HUES48 (cell line): ENCODE measurements around the gene ZNF462.
"Not testable (repeated sequence)": the region's sequence is repeated elsewhere in the genome, so short reads cannot be mapped to it uniquely, and the experiment has no call there.

Experiments
- H3K27ac ChIP-seq: one replicate; pipeline ENCODE4 v1.7.0; 2013; ENCODE audit warnings: low read depth, low read length, inconsistent platforms
- H3K27me3 ChIP-seq: 2 replicates; pipeline ENCODE4 v1.6.1; 2013; ENCODE audit warnings: mild to moderate bottlenecking, low read length; ENCODE audit not compliant: control insufficient read depth, insufficient read depth
- H3K36me3 ChIP-seq: 2 replicates; pipeline ENCODE4 v1.6.1; 2013; ENCODE audit warnings: low read length; ENCODE audit not compliant: control insufficient read depth, insufficient read depth
- H3K4me1 ChIP-seq: 2 replicates; pipeline ENCODE4 v1.6.1; 2013; ENCODE audit warnings: mild to moderate bottlenecking, low read length; ENCODE audit not compliant: control insufficient read depth, insufficient read depth
- H3K4me3 ChIP-seq: 2 replicates; pipeline ENCODE4 v1.5.1; 2013; ENCODE audit warnings: mild to moderate bottlenecking, low read depth, low read length
- H3K9ac ChIP-seq: 2 replicates; pipeline ENCODE4 v1.6.1; 2013; ENCODE audit warnings: mild to moderate bottlenecking, low read depth, low read length, moderate library complexity
- H3K9me3 ChIP-seq: 2 replicates; pipeline ENCODE4 v1.6.1; 2013; ENCODE audit warnings: low read length; ENCODE audit not compliant: control insufficient read depth, insufficient read depth

ZNF462 gene

GRCh38 chr9:106976772-106977171, 113.8 kb downstream of the ZNF462 start:
- Histone ChIP-seq H3K4me1 (peaks cover 3% of the 10 kb centered on the region; the same call in 1 of the 2 replicates), H3K9me3 (no peaks in the 10 kb centered on the region), H3K27ac (no peak overlapping the region), H3K36me3 (peaks cover 100% of the 10 kb centered on the region), H3K9ac (no peak overlapping the region), H3K27me3 (no peaks in the 10 kb centered on the region), H3K4me3 (no peak overlapping the region)

DNA sequence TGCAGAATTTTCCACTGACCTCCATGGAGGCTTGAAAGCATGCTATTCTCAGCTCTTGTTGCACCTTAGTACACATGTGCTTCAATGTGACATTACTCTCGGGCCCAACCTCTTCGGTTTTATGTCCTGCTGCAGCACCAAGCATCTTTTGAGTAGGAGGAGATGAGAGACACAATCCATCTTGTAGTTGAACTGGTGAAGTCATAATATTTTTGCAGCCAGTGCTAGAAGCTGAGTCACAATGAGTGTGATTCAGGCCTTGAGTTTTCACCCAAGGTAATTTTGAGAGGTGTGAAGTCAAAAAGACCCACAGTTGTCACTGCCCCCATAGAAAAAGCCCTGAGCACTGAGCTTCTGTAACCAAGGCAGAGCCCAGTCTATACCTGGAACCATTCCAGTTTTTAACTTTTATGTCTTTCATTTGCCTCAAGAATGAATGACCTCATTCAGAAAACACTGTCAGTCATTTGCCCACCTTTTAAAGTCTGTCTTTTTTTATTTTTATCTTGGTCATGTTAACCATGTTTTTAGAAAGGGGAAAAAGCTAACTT, 117.7 kb downstream of the ZNF462 start:
- H3K27ac ChIP-seq: no peak overlapping the region
- H3K9me3 ChIP-seq: no peaks in the 10 kb centered on the region
- peaks cover 100% of the 10 kb centered on the region for H3K36me3 ChIP-seq
- H3K9ac ChIP-seq: no peak overlapping the region
- H3K4me3 ChIP-seq: no peak overlapping the region
- no peaks in the 10 kb centered on the region for H3K27me3 ChIP-seq
- H3K4me1 ChIP-seq: no peaks in the 10 kb centered on the region

DNA sequence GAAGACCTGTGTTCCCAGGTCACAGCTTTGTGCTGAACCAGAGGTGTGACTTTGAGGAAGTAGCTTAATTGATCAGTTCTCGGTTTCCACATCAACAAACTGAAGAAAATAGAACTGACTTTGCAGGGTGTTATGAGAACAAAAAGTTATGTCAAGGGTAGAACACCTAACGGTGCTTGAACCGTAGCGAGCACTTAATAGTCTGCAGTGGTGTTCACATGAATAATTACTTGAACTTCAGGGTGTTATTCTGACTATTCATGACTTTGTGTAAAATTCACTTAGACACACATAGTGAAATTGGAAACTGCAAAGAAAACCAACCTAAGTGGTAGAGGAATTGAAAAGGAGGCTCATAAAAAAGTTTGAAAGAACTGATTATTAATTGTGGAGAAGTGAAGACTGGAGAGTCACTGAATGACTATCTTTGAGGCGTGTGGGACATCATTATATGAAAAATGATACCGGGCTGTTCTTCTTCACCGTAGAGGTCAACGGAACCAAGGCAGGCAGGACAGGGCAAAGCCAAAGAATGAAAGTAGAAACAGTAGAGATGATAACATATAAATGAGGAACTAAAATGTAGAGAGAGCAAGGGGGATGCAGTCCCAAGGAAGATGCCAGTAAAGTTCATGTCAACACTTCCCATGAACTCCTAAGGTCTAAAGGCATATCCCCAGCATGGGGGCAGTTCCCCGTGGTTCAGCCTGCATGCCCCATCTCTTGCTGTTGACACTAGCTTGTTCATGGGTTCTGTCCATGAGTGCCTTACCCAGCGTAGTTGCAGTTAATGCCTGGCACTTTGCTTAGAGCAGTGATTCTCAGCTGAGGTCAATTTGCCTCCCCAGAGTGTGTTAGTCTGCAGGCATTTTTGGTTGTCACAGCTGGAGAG, 118.7 kb downstream of the ZNF462 start:
- peaks cover 100% of the 10 kb centered on the region for H3K36me3 ChIP-seq
- no peaks in the 10 kb centered on the region for H3K4me1 ChIP-seq
- no peak overlapping the region for H3K9ac ChIP-seq

DNA sequence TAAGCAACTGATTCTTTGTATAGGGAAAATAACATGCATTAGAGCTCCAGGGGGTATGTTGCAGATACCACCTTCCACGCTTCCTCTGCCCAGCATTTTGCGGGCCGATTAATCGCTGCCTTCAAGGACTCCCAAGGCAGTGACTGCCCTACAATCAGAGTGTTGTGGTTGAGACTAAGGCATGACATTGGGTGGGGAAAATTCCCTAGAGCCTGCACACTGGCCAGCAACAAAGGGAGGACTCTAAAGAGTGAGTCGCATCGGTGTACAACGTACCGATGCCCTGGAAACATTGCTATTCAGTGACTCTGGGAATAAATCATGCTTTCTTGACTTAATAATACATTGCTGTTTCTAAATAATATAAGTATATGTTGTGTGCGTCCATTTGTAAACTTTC, 119.7 kb downstream of the ZNF462 start:
- H3K9me3 ChIP-seq: no peaks in the 10 kb centered on the region
- no peak overlapping the region for H3K27ac ChIP-seq
- H3K27me3 ChIP-seq: no peaks in the 10 kb centered on the region
- H3K36me3 ChIP-seq: peaks cover 99% of the 10 kb centered on the region
- no peak overlapping the region for H3K9ac ChIP-seq
- no peak overlapping the region for H3K4me3 ChIP-seq
- no peaks in the 10 kb centered on the region for H3K4me1 ChIP-seq

More for the DNA sequence above, 118.7 kb downstream of the ZNF462 start:
- Histone ChIP-seq H3K9me3 (no peaks in the 10 kb centered on the region), H3K4me3 (no peak overlapping the region), H3K27me3 (no peaks in the 10 kb centered on the region), H3K27ac (no peak overlapping the region)

DNA sequence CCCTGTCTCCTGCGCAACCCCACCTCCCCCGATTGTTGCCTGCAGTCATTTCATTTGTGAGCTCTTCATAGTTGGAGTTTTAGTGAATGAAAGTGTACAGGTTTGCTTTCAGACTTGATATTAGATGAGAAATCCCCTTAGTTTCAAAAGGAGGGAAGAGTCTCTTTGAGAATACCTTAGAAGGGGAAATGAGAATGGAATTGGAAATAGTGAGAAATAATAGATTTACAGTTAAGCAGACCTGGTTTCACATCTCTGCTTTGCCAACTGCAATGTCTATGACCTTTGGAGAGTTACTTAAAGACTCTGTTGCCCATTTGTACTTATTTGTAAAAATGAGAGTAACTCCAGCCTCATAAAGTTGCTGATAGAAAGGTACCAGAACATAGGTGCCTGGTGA, 120.4 kb downstream of the ZNF462 start:
- Histone ChIP-seq H3K36me3 (peaks cover 99% of the 10 kb centered on the region), H3K27ac (no peak overlapping the region), H3K9me3 (no peaks in the 10 kb centered on the region), H3K9ac (no peak overlapping the region), H3K27me3 (no peaks in the 10 kb centered on the region), H3K4me1 (no peaks in the 10 kb centered on the region), H3K4me3 (no peak overlapping the region)

DNA sequence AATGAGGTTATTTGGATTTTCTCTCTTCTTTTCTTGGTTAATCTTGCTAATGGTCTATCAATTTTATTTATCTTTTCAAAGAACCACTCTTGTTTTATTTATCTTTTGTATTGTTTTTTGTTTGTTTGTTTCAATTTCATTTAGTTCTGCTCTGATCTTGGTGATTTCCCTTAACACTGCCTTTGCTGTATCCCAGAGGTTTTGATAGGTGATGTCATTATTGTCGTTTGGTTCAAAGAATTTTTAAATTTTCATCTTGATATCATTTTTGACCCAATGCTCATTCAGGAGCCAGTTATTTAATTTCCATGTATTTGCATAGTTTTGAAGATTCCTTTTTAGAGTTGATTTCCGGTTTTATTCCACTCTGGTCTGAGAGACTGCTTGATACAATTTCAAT, 126.9 kb downstream of the ZNF462 start:
- not testable (repeated sequence) for H3K4me1 ChIP-seq, H3K9me3 ChIP-seq, H3K4me3 ChIP-seq, H3K9ac ChIP-seq, H3K27me3 ChIP-seq, H3K27ac ChIP-seq
- H3K36me3 ChIP-seq: peaks cover 93% of the 10 kb centered on the region

- no peak overlapping the region for H3K4me3 ChIP-seq
- peaks cover 87% of the 10 kb centered on the region for H3K36me3 ChIP-seq
- no peaks in the 10 kb centered on the region for H3K9me3 ChIP-seq
- H3K27me3 ChIP-seq: no peaks in the 10 kb centered on the region
- H3K4me1 ChIP-seq: no peaks in the 10 kb centered on the region
- H3K27ac ChIP-seq: no peak overlapping the region
- no peak overlapping the region for H3K9ac ChIP-seq
Observed at GRCh38 chr9:106992186-106992585, 129.2 kb downstream of the ZNF462 start.

- H3K27me3 ChIP-seq: no peaks in the 10 kb centered on the region
- peaks cover 85% of the 10 kb centered on the region for H3K36me3 ChIP-seq
Observed at GRCh38 chr9:106993603-106994002, 130.6 kb downstream of the ZNF462 start.

DNA sequence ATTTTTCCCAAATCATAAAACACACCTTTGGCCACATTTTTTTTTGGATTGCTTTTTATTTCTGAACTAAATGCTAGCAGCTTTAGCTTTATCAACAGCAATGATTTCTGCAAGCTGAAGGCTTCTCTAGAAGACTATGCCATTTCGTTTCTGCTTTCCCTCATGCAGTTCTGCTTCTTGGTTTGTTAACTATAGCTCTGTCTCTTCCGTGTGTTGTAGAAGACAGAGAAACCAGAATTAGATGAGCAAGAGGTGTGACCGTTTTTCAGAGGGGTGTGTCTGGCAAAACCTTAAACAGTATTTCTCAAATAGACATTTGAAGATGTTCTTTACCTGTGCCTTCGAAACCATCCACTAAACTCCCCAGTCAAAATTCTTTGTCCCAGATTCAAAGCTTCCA, 131.5 kb downstream of the ZNF462 start:
- Histone ChIP-seq H3K9ac (no peak overlapping the region), H3K9me3 (no peaks in the 10 kb centered on the region), H3K4me1 (no peaks in the 10 kb centered on the region), H3K4me3 (no peak overlapping the region), H3K27me3 (no peaks in the 10 kb centered on the region), H3K36me3 (peaks cover 85% of the 10 kb centered on the region), H3K27ac (no peak overlapping the region)

More at GRCh38 chr9:106993603-106994002, 130.6 kb downstream of the ZNF462 start:
- Histone ChIP-seq H3K4me1 (no peaks in the 10 kb centered on the region), H3K9me3 (no peaks in the 10 kb centered on the region), H3K27ac (no peak overlapping the region), H3K9ac (no peak overlapping the region), H3K4me3 (no peak overlapping the region)

DNA sequence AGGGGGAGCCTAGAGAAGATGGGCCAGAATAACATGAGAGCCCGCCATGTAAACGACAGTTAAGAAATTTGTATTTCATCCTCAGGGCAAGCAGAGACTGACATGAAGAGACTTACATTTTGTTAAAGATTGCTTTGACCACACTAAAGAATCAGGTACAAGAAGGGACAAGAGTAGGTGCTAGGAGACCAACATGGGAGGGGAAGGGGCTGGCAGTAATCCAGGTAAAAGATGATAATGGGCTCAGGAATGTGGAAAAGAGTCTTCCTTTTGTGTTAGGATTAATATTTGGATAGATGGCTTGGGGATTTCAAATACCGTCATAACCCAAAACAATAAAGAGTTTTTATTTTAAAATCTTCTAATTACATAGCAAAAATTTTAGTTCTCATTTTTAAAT, 137.3 kb downstream of the ZNF462 start:
- Histone ChIP-seq H3K4me3 (no peak overlapping the region), H3K9ac (no peak overlapping the region), H3K27ac (no peak overlapping the region), H3K9me3 (no peaks in the 10 kb centered on the region), H3K4me1 (no peaks in the 10 kb centered on the region; the same call in 1 of the 2 replicates), H3K36me3 (peaks cover 86% of the 10 kb centered on the region), H3K27me3 (no peaks in the 10 kb centered on the region)

- Histone ChIP-seq H3K27ac (no peak overlapping the region), H3K4me3 (no peak overlapping the region), H3K27me3 (no peaks in the 10 kb centered on the region), H3K9ac (no peak overlapping the region), H3K4me1 (peaks cover 19% of the 10 kb centered on the region), H3K36me3 (peaks cover 94% of the 10 kb centered on the region), H3K9me3 (no peaks in the 10 kb centered on the region)
Observed at GRCh38 chr9:107005201-107005600, 142.2 kb downstream of the ZNF462 start.
